CD4-positive, CD25-positive, alpha-beta regulatory T cell (primary cell): Measurements from ENCODE around the gene GIPC1. TPM values are rescaled to one million over a fixed set of nuclear protein-coding genes. Genes with fewer than 3 reads are reported as not detected.

Experiments used
- ATAC-seq, 2 donors: fragments of 150-1000 bp; cut with Tn5 transposase; one replicate each; pipeline ENCODE4 v1.10.0; 2021; ENCODE audit warnings: low read depth in 2 of 2, moderate number of reproducible peaks in 2 of 2, moderate library complexity in 1 of 2
- DNase-seq, 3 donors: peaks; one replicate each; pipeline versions ENCODE4 v3.0.0 to v3.0.0-alpha.2; 2012 to 2022; ENCODE audit warnings: mixed read lengths in 1 of 3
- H3K27ac ChIP-seq: one replicate; pipeline ENCODE4 v1.7.0; 2013; ENCODE audit warnings: mild to moderate bottlenecking, low read length; ENCODE audit not compliant: insufficient read depth, poor library complexity, severe bottlenecking
- H3K27me3 ChIP-seq: one replicate; pipeline ENCODE4 v1.7.0; 2013; ENCODE audit warnings: low read length; ENCODE audit not compliant: control insufficient read depth, insufficient read depth
- H3K36me3 ChIP-seq: one replicate; pipeline ENCODE4 v1.7.0; 2013; ENCODE audit warnings: mild to moderate bottlenecking, low read length, moderate library complexity; ENCODE audit not compliant: control insufficient read depth, insufficient read depth
- H3K4me1 ChIP-seq: 2 replicates; pipeline ENCODE4 v1.7.0; 2013; ENCODE audit warnings: mild to moderate bottlenecking, low read length; ENCODE audit not compliant: insufficient read depth, control insufficient read depth, poor library complexity, severe bottlenecking
- H3K4me3 ChIP-seq: one replicate; pipeline ENCODE4 v1.7.0; 2013; ENCODE audit warnings: low read depth, mild to moderate bottlenecking, low read length, moderate library complexity
- H3K9me3 ChIP-seq, 2 experiments: 1 replicate in 1 of 2; 2 replicates in 1 of 2; pipeline ENCODE4 v1.7.0; 2013; ENCODE audit warnings: low read length in 2 of 2, mild to moderate bottlenecking in 1 of 2, moderate library complexity in 1 of 2; ENCODE audit not compliant: control insufficient read depth in 2 of 2
- H3K27ac Mint-ChIP-seq, 3 donors: one replicate each; pipeline ENCODE4 v1.8.0; 2020 to 2022; ENCODE audit warnings: mild to moderate bottlenecking in 3 of 3, mixed read lengths in 3 of 3, moderate library complexity in 2 of 3
- H3K27me3 Mint-ChIP-seq: one replicate; pipeline ENCODE4 v1.8.0; 2022; ENCODE audit warnings: mild to moderate bottlenecking, mixed read lengths
- H3K36me3 Mint-ChIP-seq: one replicate; pipeline ENCODE4 v1.8.0; 2020; ENCODE audit warnings: mixed read lengths
- H3K4me1 Mint-ChIP-seq, 4 donors: one replicate each; pipeline ENCODE4 v1.8.0; 2020 to 2022; ENCODE audit warnings: mixed read lengths in 4 of 4, mild to moderate bottlenecking in 1 of 4
- H3K4me3 Mint-ChIP-seq, 4 donors: one replicate each; pipeline ENCODE4 v1.8.0; 2020 to 2022; ENCODE audit warnings: mild to moderate bottlenecking in 4 of 4, mixed read lengths in 4 of 4, moderate library complexity in 3 of 4
- H3K9me3 Mint-ChIP-seq, 7 donors: one replicate each; pipeline ENCODE4 v1.8.0; 2020 to 2022; ENCODE audit warnings: mixed read lengths in 7 of 7, mild to moderate bottlenecking in 3 of 7, moderate library complexity in 2 of 7
- polyA plus RNA-seq, 4 donors: library from polyadenylated mRNA; unstranded; fragments of 300-500 nt; fragmentation: Illumina TruSeq; gene quantifications; one replicate each; pipeline ENCODE4 v1.2.3, GENCODE V29; 2021
- total RNA-seq: library from RNA; stranded (reverse); gene quantifications from one replicate; pipeline ENCODE4 v1.2.3, GENCODE V29; 2022

The GIPC1 gene
- total and polyA plus RNA-seq, 5 donors from 2014 or later, result 37.5 to 62.0 (median 50.7) TPM

GRCh38 chr19:14479975-14480699, 15.8 kb downstream of the GIPC1 start:
- Mint-ChIP-seq H3K9me3 (no peaks in the 10 kb centered on the region), H3K36me3 (peaks cover 10% of the 10 kb centered on the region), H3K4me1 (peaks cover 0 to 14% (median 7%) of the 10 kb centered on the region in 4 donors), H3K27me3 (peaks cover 10% of the 10 kb centered on the region), H3K4me3 (no peak overlapping the region), H3K27ac (no peak overlapping the region)
- Histone ChIP-seq H3K27ac (no peak overlapping the region), H3K36me3 (peaks cover 12% of the 10 kb centered on the region), H3K4me3 (no peak overlapping the region), H3K4me1 (peaks cover 14% of the 10 kb centered on the region), H3K27me3 (no peaks in the 10 kb centered on the region), H3K9me3 (no peaks in the 10 kb centered on the region)
- DNase-seq (peak; percentile 47 to 59 (median 58)), ATAC-seq (peak; percentile 54 to 70)

- no peaks in the 10 kb centered on the region for H3K9me3 Mint-ChIP-seq
- peaks cover 2% of the 10 kb centered on the region for H3K27me3 ChIP-seq
- DNase-seq (no peak), ATAC-seq (no peak)
- H3K27ac Mint-ChIP-seq, result no peak overlapping the region
- no peak overlapping the region for H3K27ac ChIP-seq
- peaks cover 0 to 21% (median 7%) of the 10 kb centered on the region in 4 donors for H3K4me1 Mint-ChIP-seq
- H3K4me3 ChIP-seq, result no peak overlapping the region
- H3K36me3 ChIP-seq, result peaks cover 12% of the 10 kb centered on the region
- H3K9me3 ChIP-seq, result no peaks in the 10 kb centered on the region
- peaks cover 21% of the 10 kb centered on the region for H3K4me1 ChIP-seq
- H3K36me3 Mint-ChIP-seq, result peaks cover 10% of the 10 kb centered on the region
- H3K4me3 Mint-ChIP-seq, result no peak overlapping the region
- peaks cover 14% of the 10 kb centered on the region for H3K27me3 Mint-ChIP-seq
These were observed 16.5 kb downstream of the GIPC1 start for GRCh38 chr19:14479309-14479974.

GRCh38 chr19:14478113-14478545, 17.8 kb downstream of the GIPC1 start:
- ATAC-seq (no peak), DNase-seq (no peak)
- Mint-ChIP-seq H3K9me3 (no peaks in the 10 kb centered on the region), H3K27me3 (peaks cover 18% of the 10 kb centered on the region), H3K36me3 (peaks cover 10% of the 10 kb centered on the region), H3K4me1 (peaks cover 0 to 25% (median 7%) of the 10 kb centered on the region in 4 donors), H3K27ac (no peak overlapping the region), H3K4me3 (no peak overlapping the region)
- Histone ChIP-seq H3K27ac (no peak overlapping the region), H3K9me3 (no peaks in the 10 kb centered on the region), H3K27me3 (peaks cover 2% of the 10 kb centered on the region), H3K36me3 (peaks cover 12% of the 10 kb centered on the region), H3K4me3 (no peak overlapping the region), H3K4me1 (peaks cover 28% of the 10 kb centered on the region)

DNA sequence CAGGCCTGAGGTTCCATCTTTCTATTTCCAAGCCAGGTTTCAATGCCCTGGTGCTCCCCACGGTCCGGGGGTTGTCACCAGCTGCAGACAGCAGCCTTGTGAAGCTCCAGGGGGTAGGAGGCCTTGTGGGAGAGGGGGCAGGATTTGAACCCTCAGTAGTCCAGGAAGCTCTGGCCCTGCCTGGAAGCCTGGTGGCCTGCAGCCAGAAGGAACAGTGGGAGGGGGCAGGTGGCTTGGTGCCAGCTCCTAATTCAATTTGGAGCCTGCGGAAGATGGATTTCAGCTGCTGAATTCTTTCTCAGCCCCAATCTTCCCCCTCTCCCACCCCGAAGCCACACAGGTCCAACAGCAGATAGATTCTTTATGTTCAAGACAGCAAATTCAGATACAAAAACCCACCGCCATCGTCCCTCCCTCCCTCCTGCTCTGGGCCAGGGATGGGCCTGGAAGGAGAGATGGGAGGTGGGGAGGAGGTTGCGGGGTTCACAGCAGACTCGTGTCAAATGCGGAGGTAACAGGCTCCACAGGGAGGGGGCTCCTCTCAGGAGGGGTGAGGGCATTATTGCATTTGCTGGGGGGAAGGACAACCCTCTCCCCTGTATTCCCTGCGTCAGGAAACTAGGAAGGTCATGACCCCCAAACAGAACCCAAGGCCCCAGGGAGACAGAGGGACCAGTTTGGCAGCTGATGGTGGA, 18.4 kb downstream of the GIPC1 start:
- H3K27ac Mint-ChIP-seq, result no peak overlapping the region
- Histone ChIP-seq H3K4me1 (peaks cover 34% of the 10 kb centered on the region), H3K36me3 (peaks cover 12% of the 10 kb centered on the region), H3K27ac (no peak overlapping the region), H3K9me3 (no peaks in the 10 kb centered on the region), H3K4me3 (no peak overlapping the region), H3K27me3 (peaks cover 2% of the 10 kb centered on the region)
- peaks cover 10% of the 10 kb centered on the region for H3K36me3 Mint-ChIP-seq
- peaks cover 24% of the 10 kb centered on the region for H3K27me3 Mint-ChIP-seq
- no peaks in the 10 kb centered on the region for H3K9me3 Mint-ChIP-seq
- peaks cover 0 to 31% (median 10%) of the 10 kb centered on the region in 4 donors for H3K4me1 Mint-ChIP-seq
- no peak overlapping the region for H3K4me3 Mint-ChIP-seq
- ATAC-seq (no peak), DNase-seq (no peak)

- H3K27me3 Mint-ChIP-seq, result peaks cover 28% of the 10 kb centered on the region
- peak overlapping the region in 1 of 3 donors; percentile 48 for H3K27ac Mint-ChIP-seq
- ATAC-seq (no peak), DNase-seq (no peak)
- H3K9me3 Mint-ChIP-seq, result no peaks in the 10 kb centered on the region
- H3K4me1 ChIP-seq, result peaks cover 41% of the 10 kb centered on the region
- H3K27me3 ChIP-seq, result peaks cover 2% of the 10 kb centered on the region
- peaks cover 10% of the 10 kb centered on the region for H3K36me3 ChIP-seq
- H3K27ac ChIP-seq, result no peak overlapping the region
- no peaks in the 10 kb centered on the region for H3K9me3 ChIP-seq
- H3K4me1 Mint-ChIP-seq, result peaks cover 0 to 31% (median 9%) of the 10 kb centered on the region in 4 donors
- peak overlapping the region in 2 of 4 donors; percentile 70 to 77 for H3K4me3 Mint-ChIP-seq
- H3K36me3 Mint-ChIP-seq, result peaks cover 6% of the 10 kb centered on the region
- H3K4me3 ChIP-seq, result no peak overlapping the region
These were observed 19.1 kb downstream of the GIPC1 start for GRCh38 chr19:14476673-14477401.

GRCh38 chr19:14476327-14476672, 19.6 kb downstream of the GIPC1 start:
- ATAC-seq, result no peak
- H3K4me3 Mint-ChIP-seq, result peak overlapping the region in 1 of 4 donors; percentile 77
- H3K4me1 ChIP-seq, result peaks cover 44% of the 10 kb centered on the region
- H3K9me3 Mint-ChIP-seq, result no peaks in the 10 kb centered on the region
- H3K36me3 Mint-ChIP-seq, result peaks cover 4% of the 10 kb centered on the region
- no peaks in the 10 kb centered on the region for H3K9me3 ChIP-seq
- peaks cover 2% of the 10 kb centered on the region for H3K27me3 ChIP-seq
- peaks cover 0 to 30% (median 9%) of the 10 kb centered on the region in 4 donors for H3K4me1 Mint-ChIP-seq
- no peak overlapping the region for H3K4me3 ChIP-seq
- H3K27ac ChIP-seq, result no peak overlapping the region
- H3K36me3 ChIP-seq, result peaks cover 10% of the 10 kb centered on the region
- H3K27ac Mint-ChIP-seq, result no peak overlapping the region
- peaks cover 28% of the 10 kb centered on the region for H3K27me3 Mint-ChIP-seq
- no peak for DNase-seq
